ENCODE data around the gene ATOSB. TPM values are rescaled to one million over a fixed set of nuclear protein-coding genes. Genes with fewer than 3 reads are reported as not detected.

ATOSB gene
- total and polyA plus RNA-seq, 2 of the 8 experiments (the other 6 are each of a cell fraction or from before 2014, with no cell fraction given): 6.9 to 10.4 TPM

GRCh38 chr9:35116539-35116897, 856 bp upstream of the ATOSB start:
- Histone ChIP-seq H2BK120ac (replicated peaks; ENCODE audit: low read depth, low read length) (no peak overlapping the region), H4K91ac (replicated peaks; ENCODE audit: insufficient read length, low read length) (no peak overlapping the region), H4K20me1 (replicated peaks in 1 of 2; ENCODE audit: control insufficient read depth in 1 of 2, insufficient read depth in 2 of 2, low read length in 2 of 2) (no peaks in the 10 kb centered on the region), H3K27me3 (replicated peaks in 1 of 4; ENCODE audit: control insufficient read depth in 3 of 4, extremely low read depth in 1 of 4, insufficient read depth in 3 of 4, low read length in 3 of 4) (no peaks in the 10 kb centered on the region), H3K23me2 (ENCODE audit: low read depth, low read length) (peaks cover 18% of the 10 kb centered on the region), H2BK12ac (ENCODE audit: low read depth, low read length) (0 out of 2 replicates have a peak overlapping the region, but pooled peaks have one; percentile 17), H3K9me3 (ENCODE audit: insufficient read depth in 2 of 2, low read depth in 1 of 2, low read length in 1 of 2) (no peaks in the 10 kb centered on the region), H3K9ac (replicated peaks in 1 of 4; ENCODE audit: extremely low read depth in 1 of 4, low read depth in 3 of 4, low read length in 3 of 4) (peak overlapping the region in 3 of 4 experiments; percentile 36 to 63 (median 54); a peak in 6 of 7 replicates), H2AFZ (ENCODE audit: low read length) (peak overlapping the region; percentile 79; the same call in 1 of the 2 replicates), H3K4me2 (ENCODE audit: insufficient read depth in 1 of 2, low read depth in 2 of 2, low read length in 2 of 2) (peak overlapping the region; percentile 53 to 99), H3K4ac (replicated peaks; ENCODE audit: insufficient read length, low read depth, low read length) (no peak overlapping the region), H3K36me3 (ENCODE audit: control insufficient read depth in 2 of 4, insufficient read depth in 4 of 4, low read length in 3 of 4) (no peaks in the 10 kb centered on the region), H2BK20ac (ENCODE audit: low read length) (no peak overlapping the region), H2BK15ac (ENCODE audit: low read length) (no peak overlapping the region), H2BK5ac (ENCODE audit: low read depth, low read length) (no peak overlapping the region), H3K56ac (replicated peaks; ENCODE audit: insufficient read length, low read depth, low read length) (no peak overlapping the region), H3K4me1 (replicated peaks in 1 of 4; ENCODE audit: control insufficient read depth in 3 of 4, insufficient read depth in 4 of 4, low read length in 3 of 4) (peaks cover 4 to 19% (median 11%) of the 10 kb centered on the region in 4 experiments; a peak in 6 of 7 replicates), H4K5ac (ENCODE audit: insufficient read length, low read depth, low read length) (no peak overlapping the region), H2AK5ac (ENCODE audit: low read depth, low read length) (no peak overlapping the region), H3K79me1 (ENCODE audit: low read depth, low read length) (no peaks in the 10 kb centered on the region), H4K8ac (ENCODE audit: extremely low read depth, insufficient read depth, low read length) (no peak overlapping the region), H3K18ac (ENCODE audit: extremely low read depth, low read length) (no peak overlapping the region; the same call in 1 of the 2 replicates), H3K23ac (ENCODE audit: insufficient read length) (no peak overlapping the region), H3K27ac (ENCODE audit: low read depth, low read length) (no peak overlapping the region), H3K14ac (ENCODE audit: insufficient read length) (no peak overlapping the region), H3K79me2 (ENCODE audit: control insufficient read depth in 1 of 2, insufficient read depth in 2 of 2, low read length in 2 of 2) (no peaks in the 10 kb centered on the region), H3K4me3 (ENCODE audit: extremely low read depth in 1 of 4, insufficient read depth in 2 of 4, low read depth in 3 of 4, low read length in 4 of 4) (peak overlapping the region; percentile 49 to 79 (median 65); a peak in 7 of 8 replicates)
- FAIRE-seq (no peak), DNase-seq (ENCODE audit: low read depth in 1 of 2, low spot score in 2 of 2) (no peak)
- TF ChIP-seq HDAC2 (IDR thresholded peaks at IDR 0.05; ENCODE audit: borderline replicate concordance in 1 of 2, low read depth in 2 of 2, low read length in 2 of 2) (0 out of 4 replicates have a peak, but pooled peaks of 1 of the 2 experiments have one; percentile 21), SAP30 (IDR thresholded peaks at IDR 0.05; ENCODE audit: insufficient read depth, insufficient replicate concordance, low read length) (no peak), SIN3A (conservative IDR thresholded peaks at IDR 0.05 in 1 of 2, IDR thresholded peaks at IDR 0.05 in 1 of 2; ENCODE audit: low read depth in 1 of 2, low read length in 2 of 2) (no peak), SP4 (IDR thresholded peaks at IDR 0.05; ENCODE audit: low read length) (0 out of 2 replicates have a peak, but pooled peaks have one; percentile 6), ASH2L (IDR thresholded peaks at IDR 0.05; ENCODE audit: low read length) (no peak), CTCF (IDR thresholded peaks at IDR 0.05; ENCODE audit: control extremely low read depth in 1 of 3, insufficient read depth in 1 of 3, low read depth in 1 of 3, low read length in 3 of 3) (no peak), EGR1 (IDR thresholded peaks at IDR 0.05; ENCODE audit: borderline replicate concordance, low read depth, low read length) (no peak)
- 6% methylated on average over 12 of the region's 12 CpGs; no CpG with 5 or more reads in 1 of the 2 experiments for WGBS, 2 experiments (ENCODE audit: extremely low coverage in 1 of 2, insufficient coverage in 1 of 2, insufficient read length in 1 of 2, insufficient replicate concordance in 2 of 2, low coverage in 1 of 2, low lambda C conversion rate in 2 of 2, missing lambda C conversion rate in 1 of 2)
- POLR2A ChIA-PET (ENCODE audit: partially characterized antibody): interaction anchor here (0.6 to 2.7 kb wide), 4 partner anchors 11 to 142 kb away, joined by 3 to 8 read pairs (median 3); partner anchors contain the start of gene UNC13B
- CTCF ChIA-PET (ENCODE audit: partially characterized antibody): interaction anchor here (0.6 to 5.5 kb wide), 28 partner anchors 9 to 652 kb away, joined by 3 to 26 read pairs (median 4); no protein-coding TSS in a partner anchor

All from H1 (cell line).